HPDE6-E6E7 (cell line): ENCODE measurements around the gene NAXE.
"Not testable (repeated sequence)": the region's sequence is repeated elsewhere in the genome, so short reads cannot be mapped to it uniquely, and the experiment has no call there.

Source experiments
- DNase-seq: peaks from one replicate; pipeline ENCODE4 v3.0.0; 2011; ENCODE audit warnings: missing footprints; ENCODE audit errors: extremely low spot score

The NAXE gene

GRCh38 chr1:156571261-156571852 is 20.2 kb upstream of the NAXE start:
- peak; percentile 44 for DNase-seq

GRCh38 chr1:156571919-156572662 is 19.5 kb upstream of the NAXE start, which contains the start of gene IQGAP3:
Gene IQGAP3 (minus strand): TSS chr1:156572565. CDS start chr1:156572529, 36 bp downstream.
- peak; percentile 97 for DNase-seq

GRCh38 chr1:156572663-156573018 is 18.9 kb upstream of the NAXE start:
- no peak for DNase-seq

- DNase-seq: no peak
These were observed 17.4 kb upstream of the NAXE start for GRCh38 chr1:156574039-156574633.

- no peak for DNase-seq
These were observed 14.0 kb upstream of the NAXE start for GRCh38 chr1:156577550-156577949.

- no peak for DNase-seq
These were observed 13.5 kb upstream of the NAXE start for GRCh38 chr1:156578055-156578454.

GRCh38 chr1:156579472-156579871 is 12.1 kb upstream of the NAXE start, which contains the start of gene TTC24:
Gene TTC24 (plus strand): TSS chr1:156579723. CDS start chr1:156581365, 1,642 bp downstream.
- DNase-seq: no peak

GRCh38 chr1:156581661-156582387 is 9.8 kb upstream of the NAXE start:
- no peak for DNase-seq

- DNase-seq: no peak
These were observed 9.1 kb upstream of the NAXE start for GRCh38 chr1:156582388-156583017.

- DNase-seq: peak; percentile 63
These were observed 7.6 kb upstream of the NAXE start for GRCh38 chr1:156583821-156584622.

GRCh38 chr1:156584813-156585212 is 6.8 kb upstream of the NAXE start:
- peak; percentile 28 for DNase-seq

- DNase-seq: no peak
These were observed 5.3 kb upstream of the NAXE start for GRCh38 chr1:156586323-156586722.

- DNase-seq: peak; percentile 29
These were observed 4.6 kb upstream of the NAXE start for GRCh38 chr1:156586892-156587477.

- not testable (repeated sequence) for DNase-seq
These were observed 3.6 kb upstream of the NAXE start for GRCh38 chr1:156587927-156588326.

- DNase-seq: no peak
These were observed 2.0 kb upstream of the NAXE start for GRCh38 chr1:156589546-156589945.

GRCh38 chr1:156590326-156591180 is 1.0 kb upstream of the NAXE start:
- DNase-seq: no peak

GRCh38 chr1:156591181-156591431 is 470 bp upstream of the NAXE start:
- DNase-seq: no peak

- no peak for DNase-seq
These were observed 758 bp downstream of the NAXE start for GRCh38 chr1:156592158-156592909.
